HG03571 (cell line): ENCODE results near the gene CANT1.

ENCODE experiments used
- ATAC-seq: cut with Tn5 transposase; IDR thresholded peaks from one replicate; pipeline ENCODE4 v1.9.1; 2021; ENCODE audit not compliant: unreplicated experiment

Gene CANT1

DNA sequence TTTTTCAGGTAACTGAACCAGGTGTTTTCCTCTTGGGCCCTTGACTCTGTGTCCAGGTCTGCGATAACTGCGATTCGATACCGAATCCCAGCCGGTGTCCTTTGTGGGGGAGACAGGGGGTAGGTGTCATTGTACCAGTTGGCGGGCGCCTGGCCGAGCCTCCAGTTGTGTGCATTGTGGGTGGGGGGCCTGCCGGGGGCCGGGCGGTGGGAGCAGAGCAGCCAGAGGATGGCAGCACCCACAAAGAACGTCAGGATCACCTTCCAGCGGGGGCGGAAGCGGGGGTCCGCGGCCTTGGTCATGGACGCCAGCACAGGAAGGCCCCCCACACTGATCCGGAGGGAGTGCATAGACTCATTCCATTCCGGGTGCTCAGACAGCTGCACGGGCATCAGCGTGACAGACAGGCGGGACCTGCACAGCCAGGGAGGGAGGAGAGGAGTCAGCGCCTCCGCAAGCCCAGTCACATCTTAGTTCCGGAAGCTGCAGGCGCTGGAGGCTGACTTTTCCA lies 12.3 kb downstream of the CANT1 start:
- no peak for ATAC-seq

DNA sequence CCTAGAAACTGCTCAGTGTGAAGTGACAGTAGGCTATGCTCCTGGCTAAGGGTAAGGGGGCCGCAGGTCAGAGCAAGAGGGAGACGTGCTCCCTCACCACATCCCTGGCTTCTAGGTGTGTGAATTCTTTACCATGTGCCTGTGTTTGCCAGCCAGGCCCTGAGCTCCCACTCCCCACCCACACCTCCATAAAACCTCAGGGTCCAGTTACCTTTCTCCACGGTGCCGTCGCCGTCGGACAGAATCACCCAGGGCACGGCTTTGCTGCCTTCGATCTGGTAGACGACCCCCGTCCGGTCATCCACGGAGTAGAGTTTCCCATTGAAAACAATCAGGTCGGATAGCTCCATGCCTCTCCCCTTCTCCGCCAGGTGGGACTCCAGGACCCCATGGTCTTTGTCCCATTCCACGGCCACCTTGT lies 12.8 kb downstream of the CANT1 start:
- no peak for ATAC-seq

DNA sequence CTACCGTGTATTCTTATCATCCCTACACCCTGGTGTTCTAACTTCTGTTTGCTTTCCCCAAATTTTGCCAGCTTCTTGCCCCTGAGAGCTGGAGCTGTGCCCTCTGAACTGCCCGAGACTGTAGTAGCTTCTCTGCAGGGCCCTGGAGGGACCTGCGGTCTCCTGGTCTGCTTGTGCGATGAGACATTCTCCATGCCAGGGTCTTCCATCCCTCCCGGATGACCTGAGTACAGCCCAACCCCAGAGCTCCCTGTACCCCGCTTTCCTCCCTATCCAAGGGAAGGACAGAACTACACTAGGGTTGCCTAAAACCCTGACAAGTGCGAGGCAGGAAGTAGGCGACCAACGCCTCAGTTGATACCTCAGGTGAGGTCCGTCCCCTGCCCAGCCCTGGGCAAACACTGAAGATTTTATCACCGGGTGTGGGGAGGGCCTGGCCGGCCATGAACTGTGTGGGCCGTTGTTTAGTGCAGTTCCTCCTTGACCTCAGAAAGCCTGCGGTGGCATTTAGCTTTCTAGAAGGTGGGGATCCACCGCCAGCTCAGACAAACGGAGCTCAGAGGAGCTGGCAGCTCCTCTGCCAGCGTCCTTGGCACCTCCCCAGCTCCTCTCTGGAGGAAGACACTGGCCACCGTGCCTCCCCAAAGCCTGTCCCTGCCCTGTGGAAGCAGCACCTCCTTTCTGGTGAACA lies 13.7 kb downstream of the CANT1 start:
- ATAC-seq: no peak

DNA sequence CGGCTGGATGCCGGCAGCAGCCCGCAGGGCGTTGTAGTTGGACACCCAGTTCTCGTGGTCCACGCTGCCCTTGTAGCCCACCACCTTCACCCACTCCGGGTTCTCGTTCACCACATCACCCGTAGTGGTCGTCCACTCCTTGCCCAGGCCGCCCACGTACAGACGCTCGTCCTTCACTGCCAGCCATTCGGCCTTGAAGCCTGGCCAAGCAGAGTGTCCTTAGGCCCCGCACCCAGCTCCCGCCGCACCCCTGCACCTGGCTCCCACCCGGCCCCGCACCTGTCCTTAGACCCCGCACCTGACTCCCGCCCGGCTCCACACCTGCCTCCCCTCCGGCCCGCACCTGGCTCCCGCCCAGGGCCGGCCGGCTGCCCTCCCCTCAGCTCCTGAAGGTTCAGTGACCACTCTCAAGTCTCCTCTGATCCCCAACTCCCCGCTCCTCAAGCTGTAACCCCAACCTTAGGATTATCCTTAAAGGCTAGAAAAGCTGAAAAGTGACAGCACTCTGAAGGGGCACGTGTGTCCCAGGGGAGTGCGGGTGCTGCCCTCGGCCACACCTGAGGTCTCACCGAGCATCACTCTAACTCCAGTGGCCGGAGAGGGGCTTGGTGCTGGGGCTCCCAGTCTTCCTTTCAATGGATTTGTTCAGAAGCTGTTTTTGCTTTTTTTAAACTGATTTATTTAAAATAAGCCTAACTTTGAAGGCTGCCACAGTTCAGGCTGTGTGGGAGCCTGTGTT lies 14.4 kb downstream of the CANT1 start:
- no peak for ATAC-seq

DNA sequence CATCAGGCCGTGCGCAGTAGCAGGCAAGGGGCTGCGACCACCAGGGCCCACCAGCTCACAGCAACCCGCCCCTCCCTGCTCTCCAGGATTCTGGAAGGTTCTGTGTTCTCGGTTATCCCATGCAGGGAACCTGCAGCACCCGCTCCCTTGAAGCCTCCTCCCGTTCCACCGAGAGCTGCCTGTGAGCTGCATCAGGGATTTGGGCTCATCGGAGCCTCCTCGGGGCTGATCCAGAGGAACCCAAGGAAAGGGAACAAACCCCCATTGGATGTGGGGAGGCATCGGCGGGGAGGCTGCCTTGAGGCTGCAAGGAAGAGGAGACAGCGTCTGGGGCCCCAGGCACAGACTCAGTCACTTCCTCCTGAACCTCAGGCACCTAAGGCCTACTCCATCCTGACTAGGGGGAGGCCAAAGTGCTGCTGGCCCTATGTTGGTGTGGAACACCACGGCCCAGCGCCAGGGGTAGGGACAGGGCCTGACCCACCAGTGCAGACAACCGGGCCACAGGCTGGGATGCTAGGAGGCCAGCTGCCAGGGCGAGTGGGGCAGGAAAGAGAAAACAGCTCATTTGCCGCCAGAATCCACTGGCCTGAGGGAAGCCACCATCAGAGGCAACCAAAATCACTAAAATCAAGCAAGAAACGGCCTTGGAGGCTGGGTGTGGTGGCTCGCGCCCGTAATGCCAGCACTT lies 15.4 kb downstream of the CANT1 start:
- ATAC-seq: no peak

DNA sequence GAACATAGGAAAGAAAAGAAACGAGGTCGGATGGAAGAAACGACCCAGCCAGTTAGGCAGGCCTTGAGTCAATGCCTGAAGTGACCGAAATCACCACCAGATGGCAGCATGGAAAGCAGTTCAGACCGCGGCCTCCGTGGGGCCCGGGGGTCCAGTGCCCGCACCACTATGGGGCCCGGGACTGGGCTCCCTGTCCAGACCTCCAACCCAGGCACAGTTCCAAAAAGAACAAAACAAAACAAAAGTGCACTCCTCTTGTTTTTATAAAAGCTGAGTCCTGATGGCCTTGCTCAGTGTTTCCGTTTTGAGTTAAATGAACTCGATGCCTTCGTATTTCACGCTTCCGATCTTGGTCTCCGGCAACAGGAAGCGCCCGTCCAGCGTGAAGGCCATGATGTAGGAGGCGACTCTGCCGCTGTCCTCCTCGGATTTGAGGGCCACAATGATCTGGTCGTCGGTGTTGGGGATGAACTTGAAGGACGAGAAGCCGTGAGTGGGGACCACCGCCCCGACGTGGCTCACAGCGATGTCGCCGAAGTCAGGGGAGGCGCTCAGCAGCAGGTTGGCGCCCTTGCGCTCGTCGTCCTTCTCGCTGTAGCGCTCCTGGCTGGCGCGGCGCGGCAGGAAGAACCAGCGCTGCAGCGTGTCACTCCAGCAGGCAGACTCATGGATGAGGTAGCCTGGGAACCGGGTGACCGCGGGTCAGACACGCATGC lies 16.2 kb downstream of the CANT1 start:
- no peak for ATAC-seq

DNA sequence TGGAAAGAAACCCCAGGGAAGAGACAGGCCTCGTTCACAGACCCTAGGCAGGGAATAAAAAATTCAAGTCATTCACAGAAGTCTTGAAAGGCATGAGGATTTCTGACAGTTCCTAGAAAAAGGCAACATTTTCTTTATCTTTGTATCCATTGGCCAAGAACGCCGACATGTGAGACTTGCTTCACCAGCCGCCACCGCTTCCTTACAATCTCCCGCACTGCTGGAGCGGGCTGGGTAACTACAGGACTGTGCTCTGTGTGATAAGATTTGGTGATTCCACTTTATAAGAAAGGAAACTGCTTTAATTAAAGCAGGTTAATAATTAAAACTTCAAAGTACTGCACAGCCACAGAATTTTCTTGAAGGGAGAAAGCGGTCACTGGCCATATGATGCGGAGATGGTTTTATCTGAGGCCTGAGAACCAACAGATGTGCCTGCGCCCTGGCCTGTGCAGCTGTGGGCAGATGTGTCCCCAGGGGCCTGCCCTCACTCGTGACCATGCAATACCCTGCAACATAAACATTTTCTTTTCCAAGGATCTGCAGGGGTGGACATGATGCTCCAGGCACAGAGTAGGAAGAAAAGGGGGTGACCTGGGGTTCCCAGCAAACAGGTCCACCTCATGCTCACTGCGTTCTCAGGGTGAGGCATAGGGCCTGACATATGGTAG lies 16.9 kb downstream of the CANT1 start:
- ATAC-seq: no peak

DNA sequence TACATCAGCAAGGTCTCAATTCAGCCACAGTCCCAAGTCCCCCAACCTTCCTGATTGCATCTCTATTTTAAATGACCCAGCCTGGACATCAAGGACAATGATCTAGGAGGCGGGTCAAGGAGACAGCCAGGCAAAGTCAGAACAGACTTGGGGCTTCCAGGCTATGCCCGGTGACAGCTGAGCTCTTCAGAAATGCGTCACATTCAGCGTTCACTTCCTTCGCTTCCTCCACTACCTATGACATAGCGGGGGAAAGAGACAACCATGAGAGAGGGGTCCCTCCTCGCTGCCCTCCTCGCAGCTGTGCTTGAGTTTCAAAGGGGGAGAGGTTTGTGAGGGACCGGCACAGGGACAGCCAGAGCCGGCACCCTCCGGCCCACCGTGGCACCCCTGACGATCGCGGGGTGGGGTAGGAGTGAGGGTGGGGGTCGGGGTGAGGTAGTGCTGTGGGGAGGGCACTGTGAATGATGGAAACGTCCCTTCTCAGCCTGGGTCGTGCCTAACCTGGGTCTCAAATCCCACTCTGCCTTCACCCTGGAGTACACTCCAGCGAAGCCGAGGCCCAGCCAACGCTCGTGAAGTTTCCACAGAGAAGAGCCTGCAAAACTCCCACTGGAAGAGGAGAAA lies 17.5 kb downstream of the CANT1 start:
- ATAC-seq: no peak

DNA sequence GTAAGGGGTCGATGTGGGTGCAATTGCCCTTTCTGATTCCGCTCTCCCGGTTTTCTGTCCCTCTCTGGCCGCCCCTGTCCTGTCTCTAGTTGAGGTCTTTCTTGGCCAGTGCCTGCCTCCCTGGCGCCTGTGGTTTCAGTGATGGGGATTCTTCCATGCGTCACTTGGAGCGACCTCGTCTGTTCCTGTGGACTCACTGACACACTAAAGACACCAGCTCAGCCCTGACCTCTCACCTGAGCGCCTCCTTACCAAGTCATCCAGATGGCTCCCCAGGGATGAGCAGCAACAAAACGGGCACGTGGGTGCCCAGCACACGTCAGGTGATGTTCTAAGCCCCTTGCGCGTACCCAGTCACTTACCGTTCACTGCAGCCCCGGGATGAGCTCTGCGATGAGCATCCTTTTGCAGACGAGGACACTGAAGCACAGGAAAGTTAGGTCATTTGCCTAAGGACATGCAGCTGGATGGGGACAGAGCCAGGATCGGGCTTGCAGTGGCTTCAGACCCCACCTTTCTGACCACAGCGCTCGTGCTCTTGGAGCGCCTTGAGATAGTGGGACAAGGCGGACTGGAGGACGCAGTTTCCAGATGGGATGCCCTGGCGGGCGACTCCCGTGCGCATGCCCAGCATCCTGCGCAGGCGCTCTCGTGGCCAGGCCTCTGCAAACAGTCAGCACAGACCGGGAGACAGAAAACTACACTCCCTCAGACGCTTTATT lies 18.4 kb downstream of the CANT1 start:
- ATAC-seq: no peak

DNA sequence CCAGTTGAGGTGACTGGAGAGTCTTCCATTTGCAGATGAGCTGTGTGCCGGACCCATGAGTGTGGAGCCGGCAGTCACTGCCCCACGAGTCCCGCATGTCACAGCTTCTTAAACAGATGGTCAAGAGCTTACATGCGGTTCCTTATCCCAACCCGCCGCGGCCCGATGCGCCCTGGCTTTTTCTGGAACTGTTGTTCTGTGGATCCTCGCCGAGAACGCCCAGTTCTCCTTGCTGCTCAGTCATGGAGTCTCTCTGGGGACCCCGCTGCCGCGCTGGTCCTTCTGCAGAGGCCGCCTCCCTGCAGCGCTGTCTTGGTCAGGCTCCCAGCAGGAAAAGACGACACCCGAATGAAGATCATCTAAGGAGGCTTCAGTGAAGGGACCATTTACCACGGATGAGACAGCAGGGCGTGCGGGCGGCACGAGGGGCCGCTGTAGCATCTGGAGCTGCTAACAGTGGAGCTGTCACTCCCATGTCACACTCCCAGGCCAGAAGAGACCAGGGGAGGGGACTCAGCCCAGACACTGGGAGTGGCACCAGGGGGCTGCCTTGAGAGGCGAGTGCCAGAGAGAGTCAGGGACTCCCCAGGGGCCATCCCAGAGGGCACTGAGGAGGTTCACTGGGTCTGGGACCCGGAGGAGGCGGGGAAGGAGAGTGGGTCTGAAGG lies 19.1 kb downstream of the CANT1 start:
- no peak for ATAC-seq

DNA sequence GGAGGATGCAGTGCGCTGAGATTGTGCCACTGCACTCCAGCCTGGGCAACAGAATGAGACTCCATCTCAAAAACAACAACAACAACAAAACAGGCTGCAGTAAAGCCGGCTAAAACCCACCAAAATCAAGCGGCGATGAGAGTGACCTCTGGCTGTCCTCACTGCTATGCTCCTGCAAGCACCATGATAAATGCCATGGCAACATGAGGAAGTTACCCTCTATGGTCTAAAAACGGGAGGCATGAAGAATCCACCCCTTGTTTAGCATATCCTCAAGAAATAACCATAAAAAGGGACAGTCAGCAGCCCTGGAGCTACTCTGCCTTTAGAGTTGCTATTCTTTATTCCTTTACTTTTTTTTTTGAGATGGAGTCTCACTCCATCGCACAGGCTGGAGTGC lies 21.4 kb downstream of the CANT1 start:
- ATAC-seq: no peak

DNA sequence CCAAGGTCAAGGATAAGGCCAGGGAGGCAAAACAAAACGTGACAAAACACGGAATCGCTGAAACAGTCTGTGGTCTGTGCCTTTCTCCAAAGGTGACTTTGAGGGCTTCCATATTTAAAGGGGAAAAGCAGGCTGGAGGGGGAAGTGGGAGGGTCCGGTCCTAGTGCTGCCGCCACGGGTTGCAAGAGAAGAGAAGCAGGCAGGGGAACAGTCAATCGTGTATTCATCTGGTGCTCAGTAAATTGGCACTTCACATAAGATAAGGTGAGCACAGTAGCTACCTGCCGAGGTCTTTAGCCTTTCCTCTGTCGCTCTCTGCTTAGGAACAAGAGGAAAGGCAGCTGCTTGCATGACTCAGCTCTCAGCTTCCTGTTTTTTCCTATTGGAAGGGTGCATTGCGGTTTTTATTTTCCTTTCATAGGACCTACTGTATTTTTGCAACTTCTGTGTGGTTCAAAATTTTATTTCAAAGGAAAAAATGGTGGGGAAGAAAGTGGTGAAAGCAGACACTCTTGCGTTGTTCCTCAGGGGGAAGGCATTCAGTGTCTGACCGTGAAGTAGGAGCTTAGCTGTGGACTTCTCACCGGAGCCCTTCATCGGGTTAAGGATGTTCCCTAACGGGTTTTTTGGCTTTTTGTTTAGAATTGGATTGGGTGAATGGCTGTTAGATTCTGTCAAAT lies 22.8 kb downstream of the CANT1 start:
- ATAC-seq: no peak

DNA sequence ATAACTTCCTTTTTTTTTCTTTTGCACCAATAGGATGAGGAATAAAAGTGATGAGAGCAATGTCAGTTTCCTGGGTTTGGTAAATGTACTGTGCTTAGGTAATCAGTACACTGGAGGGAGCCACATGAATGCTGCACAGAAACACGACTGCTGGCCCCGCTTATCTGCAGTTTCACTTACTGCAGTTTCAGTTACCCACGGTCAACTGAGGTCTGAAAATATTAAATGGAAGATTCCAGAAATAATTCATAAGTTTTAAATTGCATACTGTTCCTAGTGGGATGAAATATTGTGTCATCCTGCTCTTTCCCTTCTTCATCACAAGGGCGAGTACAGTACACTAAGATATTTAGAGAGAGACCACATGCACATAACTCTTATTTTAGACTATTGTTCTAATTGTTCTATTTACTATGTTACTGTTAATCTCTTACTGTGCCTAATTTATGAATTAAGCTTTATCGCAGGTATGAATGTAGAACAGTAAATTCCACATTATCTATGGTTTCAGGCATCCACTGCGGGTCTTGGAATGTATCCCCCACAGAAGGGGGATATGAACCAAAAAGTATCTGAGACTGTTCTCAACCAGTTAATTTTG lies 23.4 kb downstream of the CANT1 start:
- ATAC-seq: no peak

DNA sequence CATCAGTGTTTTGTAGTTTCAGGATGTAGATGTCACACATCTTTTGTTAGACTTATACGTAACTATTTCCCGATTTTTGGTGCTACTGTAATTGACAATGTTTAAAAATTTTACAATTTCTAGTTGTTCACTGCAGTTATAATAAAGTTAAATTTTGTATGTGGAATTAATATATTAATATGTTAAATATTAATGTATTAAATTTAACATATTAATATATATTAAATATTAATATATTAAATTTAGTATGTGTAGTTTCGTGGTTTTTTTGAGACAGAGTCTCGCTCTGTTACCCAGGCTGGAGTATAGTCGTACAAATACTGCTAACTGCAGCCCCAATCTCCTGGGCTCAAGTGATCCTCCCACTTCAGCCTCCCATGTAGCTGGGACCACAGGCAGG lies 24.2 kb downstream of the CANT1 start:
- ATAC-seq: no peak

DNA sequence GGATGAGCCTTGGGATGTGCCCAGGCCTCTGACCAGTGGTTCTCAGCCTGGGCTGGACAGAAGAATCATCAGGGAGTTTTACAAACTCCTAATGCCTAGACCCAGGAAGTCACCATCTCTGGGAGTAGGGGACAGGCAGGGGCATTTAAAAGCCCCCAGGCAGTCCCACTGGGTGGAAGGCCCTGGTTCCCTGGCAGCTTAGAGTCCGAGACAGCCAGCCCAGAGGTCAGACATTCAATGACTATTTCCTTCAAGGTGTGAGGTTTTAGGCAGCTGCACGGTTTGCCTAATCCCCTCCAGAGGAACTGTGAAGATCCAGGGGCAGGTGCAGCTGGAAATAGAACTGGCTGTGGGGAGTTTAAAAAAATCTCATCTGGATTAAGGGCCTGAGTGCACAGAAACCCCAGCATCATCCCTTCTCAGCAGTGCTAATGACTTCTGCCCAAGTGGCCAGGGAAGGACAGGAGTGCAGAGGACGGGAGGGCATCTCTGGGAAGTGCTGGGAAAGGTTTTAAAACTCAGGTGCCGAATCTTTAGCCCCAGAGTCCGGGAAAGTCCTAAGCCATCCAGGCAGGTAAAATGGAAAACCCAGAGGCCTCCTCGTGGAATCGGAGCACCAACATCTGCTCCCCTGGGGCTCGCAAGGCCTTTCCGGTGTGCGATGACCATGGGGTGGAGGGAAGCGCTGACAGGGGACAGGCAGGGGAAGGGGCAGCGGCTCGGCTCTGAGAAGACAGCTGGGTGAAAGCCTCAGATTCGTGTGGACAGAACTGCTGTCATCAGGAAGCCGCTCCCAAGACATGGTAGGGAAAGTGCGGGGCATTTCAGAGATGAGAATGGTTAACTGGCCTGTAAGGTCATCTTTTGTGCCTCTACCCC lies 28.3 kb downstream of the CANT1 start:
- no peak for ATAC-seq

DNA sequence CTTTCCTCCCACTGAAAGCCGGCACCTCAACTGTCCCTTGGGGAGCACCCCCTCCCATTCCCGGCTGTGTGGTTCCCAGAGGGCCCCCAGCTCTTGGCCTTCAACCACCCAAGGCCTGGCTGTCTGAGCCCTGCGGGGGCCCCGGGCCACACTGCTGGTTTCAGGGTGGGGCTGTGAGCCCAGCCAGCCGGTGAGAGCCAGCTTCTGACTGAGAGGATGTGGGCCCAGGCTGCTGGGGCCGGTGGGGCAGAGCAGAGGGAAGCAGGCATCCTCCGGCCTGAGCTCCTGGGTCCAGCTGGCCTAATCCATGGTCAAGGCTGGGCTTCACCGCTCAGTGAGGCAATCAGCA lies 29.0 kb downstream of the CANT1 start:
- ATAC-seq: no peak
